GM19238 (cell line): ENCODE measurements around the gene TAF4.
"Not testable (repeated sequence)": the region's sequence is repeated elsewhere in the genome, so short reads cannot be mapped to it uniquely, and the experiment has no call there.

Source experiments
- DNase-seq: peaks from one replicate; pipeline ENCODE4 v3.0.0; 2011; ENCODE audit warnings: low spot score; ENCODE audit not compliant: insufficient read length

The TAF4 gene

DNA sequence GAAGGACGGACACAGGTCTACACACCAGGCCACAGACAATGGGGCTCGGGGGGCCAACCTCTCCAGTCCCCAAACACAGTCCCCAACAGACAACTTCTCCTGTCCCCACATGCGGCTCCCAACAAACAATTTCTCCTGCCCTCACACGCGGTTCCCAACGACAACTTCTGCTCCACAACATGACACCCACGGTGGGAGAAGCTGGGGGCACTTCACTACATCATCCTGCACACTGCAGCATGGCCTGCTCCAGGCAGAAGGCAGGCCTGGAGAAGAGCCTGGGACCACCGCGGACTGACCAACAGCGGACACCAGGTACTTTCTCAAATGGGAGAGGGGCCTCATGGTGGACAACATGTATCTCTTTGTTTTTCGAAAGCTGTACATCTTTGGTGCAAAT, 6.7 kb downstream of the TAF4 start:
- DNase-seq, result no peak

DNA sequence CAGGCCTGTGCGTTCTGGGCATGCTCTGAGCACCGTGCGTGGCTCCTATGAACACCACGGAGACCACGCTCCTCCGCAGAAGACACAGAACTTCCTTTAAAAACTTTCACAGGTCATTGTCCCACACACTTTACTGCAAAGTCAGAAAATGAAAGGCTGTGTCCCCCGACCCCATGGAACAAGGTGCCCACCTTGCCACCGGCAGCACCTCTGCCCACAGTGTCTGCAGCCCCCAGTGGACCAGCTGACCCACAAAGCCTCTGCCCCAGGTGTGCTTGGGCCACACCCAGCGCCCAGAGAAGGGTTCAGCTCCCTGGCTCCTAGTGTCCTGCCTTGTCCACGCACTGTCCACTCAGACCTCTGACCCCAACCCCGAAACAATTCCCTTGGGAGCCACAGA, 8.7 kb downstream of the TAF4 start:
- no peak for DNase-seq

- DNase-seq, result no peak
Measured at GRCh38 chr20:62056377-62056776, 9.3 kb downstream of the TAF4 start.

- not testable (repeated sequence) for DNase-seq
Measured at GRCh38 chr20:62055862-62056115, 9.9 kb downstream of the TAF4 start.

GRCh38 chr20:62055106-62055861, 10.4 kb downstream of the TAF4 start:
- DNase-seq, result no peak

GRCh38 chr20:62054451-62054953, 11.2 kb downstream of the TAF4 start:
- no peak for DNase-seq

DNA sequence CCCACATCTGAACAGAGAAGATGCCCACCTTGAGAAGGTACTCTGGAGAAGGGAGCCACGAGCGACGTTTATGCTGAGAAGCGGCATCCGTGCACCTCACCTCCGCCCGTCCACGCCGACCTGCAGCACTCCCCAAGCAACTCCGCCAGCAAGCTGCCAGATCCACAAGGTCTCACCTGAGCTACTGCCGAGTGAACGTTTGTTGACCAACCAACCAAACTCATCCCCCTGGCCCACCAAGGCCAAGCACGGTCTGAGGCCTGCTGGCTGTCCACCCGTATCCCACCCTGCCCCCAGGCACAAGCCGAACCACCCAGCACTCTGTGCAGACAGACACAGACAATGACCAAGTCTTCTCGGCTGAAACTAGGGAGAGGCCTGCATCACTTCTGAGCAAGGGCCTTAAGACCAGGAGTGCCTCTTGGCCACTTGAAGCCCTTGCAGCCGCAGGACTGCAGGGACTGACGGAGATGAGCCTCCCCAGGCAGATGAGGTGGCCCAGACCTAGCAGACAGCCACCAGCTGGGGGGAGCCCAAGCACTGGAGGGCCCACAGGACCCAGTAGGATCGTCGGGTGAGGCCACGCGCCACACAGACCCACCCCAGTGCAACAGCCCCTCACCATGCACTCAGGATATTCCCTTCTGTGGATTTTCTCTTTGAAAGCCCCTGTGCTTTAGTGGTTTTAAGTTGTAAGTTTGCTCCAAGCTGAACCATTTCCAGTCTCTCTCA, 12.1 kb downstream of the TAF4 start:
- no peak for DNase-seq

GRCh38 chr20:62052842-62053464, 12.7 kb downstream of the TAF4 start:
- no peak for DNase-seq

DNA sequence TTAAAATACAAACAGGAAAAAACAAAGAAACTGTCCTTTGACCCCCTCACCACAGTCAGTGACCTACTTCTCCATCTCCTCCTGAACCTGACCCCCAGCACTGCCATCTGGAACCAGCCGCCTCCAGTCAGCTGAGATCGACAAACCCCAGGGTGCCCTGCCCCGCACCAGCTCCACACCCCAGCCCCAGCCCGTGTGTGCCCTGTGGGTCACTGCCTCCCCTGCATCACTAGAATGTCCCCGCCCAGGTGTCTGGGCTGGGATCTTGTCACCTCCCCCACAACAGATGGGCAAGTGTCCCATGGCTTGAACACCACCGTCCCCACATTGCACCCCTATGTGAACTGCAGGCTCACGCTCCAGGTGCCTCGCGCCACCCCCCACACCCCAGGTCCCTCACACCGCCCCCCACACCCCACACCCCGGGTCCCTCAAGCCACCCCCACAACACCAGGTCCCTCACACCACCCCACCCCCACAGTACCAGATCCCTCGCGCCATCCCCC, 13.3 kb downstream of the TAF4 start:
- no peak for DNase-seq

DNA sequence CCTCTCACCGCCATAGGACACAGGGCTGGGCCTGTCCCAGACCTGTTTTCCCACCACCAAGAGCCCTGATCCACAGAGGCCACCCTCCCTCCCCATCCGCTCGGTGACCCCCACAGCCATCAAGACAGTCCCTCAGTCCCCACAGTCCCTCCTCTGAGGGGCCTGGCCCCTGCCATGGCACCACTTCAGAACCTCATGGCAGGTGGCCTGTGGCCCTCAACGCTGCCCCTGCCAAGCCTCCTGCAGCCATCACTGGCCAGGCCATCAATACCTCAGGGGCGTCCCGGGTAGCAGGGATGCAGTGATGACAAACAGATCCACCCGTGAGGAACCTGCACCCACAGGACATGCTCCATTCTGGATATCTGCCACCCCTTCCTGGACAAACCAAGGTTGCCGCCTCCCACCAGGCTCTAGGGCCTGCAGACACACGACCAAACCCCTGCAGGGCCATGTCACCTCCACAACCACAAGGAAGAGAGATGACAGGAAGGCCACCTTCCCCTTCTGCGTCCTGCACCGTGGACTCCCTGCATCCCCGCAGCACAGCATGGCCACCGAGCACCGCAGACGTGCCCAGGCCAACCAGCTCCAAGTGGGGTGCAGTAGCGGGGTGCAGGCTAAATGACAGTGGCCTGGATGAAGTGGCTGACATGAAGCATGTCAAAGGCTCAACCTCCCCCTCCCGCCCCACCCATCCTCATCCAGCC, 14.0 kb downstream of the TAF4 start:
- no peak for DNase-seq

GRCh38 chr20:62051144-62051543, 14.5 kb downstream of the TAF4 start:
- DNase-seq, result no peak

- no peak for DNase-seq
Measured at GRCh38 chr20:62050166-62051120, 15.2 kb downstream of the TAF4 start.

GRCh38 chr20:62049342-62050165, 16.1 kb downstream of the TAF4 start:
- DNase-seq, result no peak

DNA sequence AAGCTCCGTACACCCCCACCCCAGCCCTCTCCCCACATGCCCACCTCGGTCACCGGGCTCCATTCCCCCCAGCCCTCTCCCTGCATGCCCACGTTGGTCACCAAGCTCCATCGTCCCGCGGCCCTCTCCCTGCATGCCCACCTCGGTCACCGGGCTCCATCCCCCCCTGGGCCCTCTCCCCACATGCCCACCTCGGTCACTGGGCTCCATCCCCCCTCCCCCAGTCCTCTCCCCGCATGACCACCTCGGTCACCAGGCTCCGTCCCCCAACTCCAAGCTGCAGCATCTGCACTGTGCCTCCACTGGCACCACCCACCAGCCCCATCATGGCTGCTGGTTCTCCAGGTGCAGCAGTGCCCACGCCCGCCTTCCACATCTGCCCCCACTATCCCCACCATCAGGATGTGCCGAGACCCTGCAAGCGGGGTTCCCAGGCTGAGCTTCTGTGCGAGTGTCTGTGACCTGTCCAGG, 16.8 kb downstream of the TAF4 start:
- DNase-seq, result no peak

GRCh38 chr20:62048346-62048761, 17.3 kb downstream of the TAF4 start:
- DNase-seq, result no peak

DNA sequence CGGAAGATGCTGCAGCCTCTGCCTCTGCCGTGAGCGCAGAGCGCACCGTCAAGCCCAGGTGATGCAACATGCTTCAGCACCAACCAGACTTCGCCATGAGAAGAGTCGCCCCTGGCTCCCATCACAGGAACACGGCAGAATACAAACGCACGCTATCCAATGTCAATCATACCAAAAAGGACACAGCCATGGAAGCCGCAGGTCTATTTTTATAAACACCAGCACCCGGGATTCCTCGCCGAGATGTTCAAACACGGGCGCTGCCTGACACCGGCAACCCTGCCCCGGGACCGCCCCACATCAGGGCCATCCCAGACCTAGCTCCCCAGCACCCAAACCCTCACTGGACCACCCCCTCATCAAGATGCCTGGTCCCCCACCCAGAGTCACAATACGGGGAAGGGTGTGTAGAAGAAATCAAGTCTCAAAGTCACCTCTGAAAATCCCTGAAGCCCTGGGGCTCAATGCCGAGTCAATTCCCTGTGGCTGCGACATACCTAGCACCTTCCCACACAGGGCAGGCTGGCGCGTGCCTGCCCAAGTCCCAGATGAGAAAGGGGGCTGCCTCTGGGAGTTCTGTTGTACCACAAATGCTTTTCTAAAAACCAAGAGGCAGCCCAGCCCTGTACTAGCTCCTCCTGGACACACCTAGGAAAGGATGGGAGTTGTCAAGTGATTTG, 17.9 kb downstream of the TAF4 start:
- DNase-seq, result no peak

DNA sequence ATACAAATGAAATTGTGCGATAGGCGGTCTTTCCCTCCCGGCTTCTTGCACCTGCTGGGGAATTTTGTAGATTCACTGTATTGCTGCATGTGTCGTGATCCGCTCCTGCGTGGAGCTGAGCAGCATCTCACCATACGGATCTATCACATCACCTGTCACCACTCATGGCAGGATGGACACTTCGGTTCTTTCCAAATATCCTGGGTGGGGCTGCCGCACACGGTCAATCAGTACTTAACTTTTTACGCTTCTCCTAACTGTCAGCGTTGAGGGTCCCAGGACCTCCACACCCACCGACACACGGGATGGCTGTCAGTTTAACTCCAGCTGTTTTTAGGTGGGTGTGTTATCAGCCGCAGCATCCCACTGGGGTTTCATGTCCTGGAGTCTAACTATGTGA, 19.2 kb downstream of the TAF4 start:
- DNase-seq, result no peak

- no peak for DNase-seq
Measured at GRCh38 chr20:62045529-62046285, 20.0 kb downstream of the TAF4 start.
